Measurements from ENCODE around the gene PPM1E.
"Not testable (repeated sequence)": the region's sequence is repeated elsewhere in the genome, so short reads cannot be mapped to it uniquely, and the experiment has no call there.

The PPM1E gene

DNA sequence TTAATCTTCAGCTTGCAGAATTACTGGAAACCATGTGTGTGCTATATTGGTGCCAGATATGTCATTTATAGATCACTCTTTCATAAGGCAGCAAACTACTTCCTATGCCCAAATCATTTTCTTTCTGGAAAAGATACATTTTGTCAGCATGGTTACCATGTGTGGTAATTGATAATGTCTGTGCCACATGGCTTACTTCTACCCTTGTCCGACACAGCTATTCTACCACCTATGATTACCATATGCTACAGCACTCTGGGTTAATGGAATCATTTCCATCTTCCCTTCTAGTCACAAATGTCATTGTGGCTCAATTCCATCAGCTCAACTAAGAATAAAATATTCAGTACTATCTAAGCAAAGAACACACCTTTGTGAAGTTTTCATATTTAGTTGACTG is 8.0 kb upstream of the PPM1E start:
- no peak overlapping the region for H3K4me2 ChIP-seq (ENCODE audit: low read depth, low read length, poor library complexity, severe bottlenecking)
- no peaks in the 10 kb centered on the region for H3K36me3 ChIP-seq (ENCODE audit: insufficient read depth, low read length)
- no peak overlapping the region for H3K9ac ChIP-seq (ENCODE audit: low read depth, low read length, poor library complexity, severe bottlenecking)
- no peaks in the 10 kb centered on the region for H3K27me3 ChIP-seq (ENCODE audit: insufficient read depth, low read length, poor library complexity, severe bottlenecking)
- no peaks in the 10 kb centered on the region for H3K4me1 ChIP-seq (ENCODE audit: insufficient read depth, low read length, poor library complexity, severe bottlenecking)
- no peak for TF ChIP-seq CTCF (conservative IDR thresholded peaks at IDR 0.05; ENCODE audit: low read length)
- no peak for TF ChIP-seq EZH2phosphoT487 (IDR thresholded peaks at IDR 0.05; ENCODE audit: borderline replicate concordance)
- H4K20me1 ChIP-seq (ENCODE audit: insufficient read depth, low read length, poor library complexity, severe bottlenecking): no peaks in the 10 kb centered on the region
- H3K9me3 ChIP-seq (ENCODE audit: insufficient read depth, low read depth, low read length): no peaks in the 10 kb centered on the region
- H3K79me2 ChIP-seq (ENCODE audit: insufficient read depth, low read length): no peaks in the 10 kb centered on the region
- no peak overlapping the region for H3K4me3 ChIP-seq (ENCODE audit: low read length, poor library complexity, severe bottlenecking)
- no peaks in the 10 kb centered on the region for H3K9me2 ChIP-seq (replicated peaks; ENCODE audit: low read depth, low read length)
- H2AFZ ChIP-seq (ENCODE audit: low read length): no peak overlapping the region
- no peaks in the 10 kb centered on the region for H3F3A ChIP-seq (ENCODE audit: low read depth)

GRCh38 chr17:58749627-58750026 is 6.0 kb upstream of the PPM1E start:
- not testable (repeated sequence) for H3K4me3 ChIP-seq (ENCODE audit: low read length, poor library complexity, severe bottlenecking); H3K4me2 ChIP-seq (ENCODE audit: low read depth, low read length, poor library complexity, severe bottlenecking)

GRCh38 chr17:58753026-58753425 is 2.6 kb upstream of the PPM1E start:
- TF ChIP-seq EZH2phosphoT487 (IDR thresholded peaks at IDR 0.05; ENCODE audit: borderline replicate concordance): no peak
- TF ChIP-seq CTCF (conservative IDR thresholded peaks at IDR 0.05; ENCODE audit: low read length): no peak
- no peak overlapping the region for H3K4me3 ChIP-seq (ENCODE audit: low read length, poor library complexity, severe bottlenecking)
- H3K79me2 ChIP-seq (ENCODE audit: insufficient read depth, low read length): no peaks in the 10 kb centered on the region; the same call in 1 of the 2 replicates
- no peak overlapping the region for H3K4me2 ChIP-seq (ENCODE audit: low read depth, low read length, poor library complexity, severe bottlenecking)
- H4K20me1 ChIP-seq (ENCODE audit: insufficient read depth, low read length, poor library complexity, severe bottlenecking): no peaks in the 10 kb centered on the region
- no peak overlapping the region for H3K9ac ChIP-seq (ENCODE audit: low read depth, low read length, poor library complexity, severe bottlenecking)
- no peaks in the 10 kb centered on the region for H3K36me3 ChIP-seq (ENCODE audit: insufficient read depth, low read length)
- no peaks in the 10 kb centered on the region for H3K9me3 ChIP-seq (ENCODE audit: insufficient read depth, low read depth, low read length)
- H3K27me3 ChIP-seq (ENCODE audit: insufficient read depth, low read length, poor library complexity, severe bottlenecking): no peaks in the 10 kb centered on the region
- peaks cover 5% of the 10 kb centered on the region for H3K4me1 ChIP-seq (ENCODE audit: insufficient read depth, low read length, poor library complexity, severe bottlenecking)
- no peaks in the 10 kb centered on the region for H3K9me2 ChIP-seq (replicated peaks; ENCODE audit: low read depth, low read length)
- 0 out of 2 replicates have a peak, but pooled peaks cover 4% of the 10 kb centered on the region for H3F3A ChIP-seq (ENCODE audit: low read depth)
- H2AFZ ChIP-seq (ENCODE audit: low read length): no peak overlapping the region

More at GRCh38 chr17:58749627-58750026, 6.0 kb upstream of the PPM1E start:
- not testable (repeated sequence) for H3K9me2 ChIP-seq (replicated peaks; ENCODE audit: low read depth, low read length); H3K9ac ChIP-seq (ENCODE audit: low read depth, low read length, poor library complexity, severe bottlenecking); H3K79me2 ChIP-seq (ENCODE audit: insufficient read depth, low read length); H3K9me3 ChIP-seq (ENCODE audit: insufficient read depth, low read depth, low read length); H4K20me1 ChIP-seq (ENCODE audit: insufficient read depth, low read length, poor library complexity, severe bottlenecking); H3K4me1 ChIP-seq (ENCODE audit: insufficient read depth, low read length, poor library complexity, severe bottlenecking); H3K27me3 ChIP-seq (ENCODE audit: insufficient read depth, low read length, poor library complexity, severe bottlenecking); H2AFZ ChIP-seq (ENCODE audit: low read length); H3K36me3 ChIP-seq (ENCODE audit: insufficient read depth, low read length); H3F3A ChIP-seq (ENCODE audit: low read depth)

DNA sequence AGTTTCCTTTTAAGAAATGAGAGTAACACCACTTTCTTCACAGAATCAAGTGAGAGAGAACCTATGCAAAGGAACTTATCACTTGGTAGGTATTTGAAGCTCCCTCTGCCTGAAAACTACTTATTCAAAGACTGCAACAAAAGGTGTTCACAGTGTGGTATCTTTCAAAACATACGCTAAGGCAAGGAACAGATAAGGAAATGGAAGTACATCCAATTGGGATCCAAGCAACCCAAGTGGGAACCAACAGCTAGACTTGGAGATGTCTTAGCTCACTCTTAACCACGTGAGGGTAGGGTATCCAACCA is 431 bp upstream of the PPM1E start:
- TF ChIP-seq CTCF (conservative IDR thresholded peaks at IDR 0.05; ENCODE audit: low read length) (no peak), EZH2phosphoT487 (IDR thresholded peaks at IDR 0.05; ENCODE audit: borderline replicate concordance) (no peak)
- H3K9me2 ChIP-seq (replicated peaks; ENCODE audit: low read depth, low read length): no peaks in the 10 kb centered on the region
- no peaks in the 10 kb centered on the region for H3K36me3 ChIP-seq (ENCODE audit: insufficient read depth, low read length)
- H3K4me1 ChIP-seq (ENCODE audit: insufficient read depth, low read length, poor library complexity, severe bottlenecking): peaks cover 5% of the 10 kb centered on the region
- peak overlapping the region; percentile 38 for H3K9ac ChIP-seq (ENCODE audit: low read depth, low read length, poor library complexity, severe bottlenecking)
- peak overlapping the region; percentile 82 for H3K4me2 ChIP-seq (ENCODE audit: low read depth, low read length, poor library complexity, severe bottlenecking)
- peak overlapping the region; percentile 94 for H2AFZ ChIP-seq (ENCODE audit: low read length)
- 0 out of 2 replicates have a peak, but pooled peaks cover 4% of the 10 kb centered on the region for H3F3A ChIP-seq (ENCODE audit: low read depth)
- peak overlapping the region; percentile 83 for H3K4me3 ChIP-seq (ENCODE audit: low read length, poor library complexity, severe bottlenecking)
- no peaks in the 10 kb centered on the region for H3K27me3 ChIP-seq (ENCODE audit: insufficient read depth, low read length, poor library complexity, severe bottlenecking)
- H3K9me3 ChIP-seq (ENCODE audit: insufficient read depth, low read depth, low read length): no peaks in the 10 kb centered on the region
- H3K79me2 ChIP-seq (ENCODE audit: insufficient read depth, low read length): no peaks in the 10 kb centered on the region; the same call in 1 of the 2 replicates
- no peaks in the 10 kb centered on the region for H4K20me1 ChIP-seq (ENCODE audit: insufficient read depth, low read length, poor library complexity, severe bottlenecking)

Data from Loucy (cell line).